Activated effector memory CD4-positive, alpha-beta T cell treated with Interleukin-2 at 50 U/mL for 16 hours (primary cell): Measurements from ENCODE around the gene ETNK2.

Experiments used
- DNase-seq: peaks from one replicate; pipeline ENCODE4 v3.0.0-alpha.2; 2020

Gene ETNK2

GRCh38 chr1:204151552-204152309, at the start of gene ETNK2:
Gene ETNK2, minus strand, starts transcription at chr1:204152044. Its CDS starts 192 bp downstream, at chr1:204151852.
- DNase-seq: peak; percentile 29

- DNase-seq: no peak
These were observed 49.6 kb upstream of the ETNK2 start for GRCh38 chr1:204201348-204202040.

GRCh38 chr1:204199579-204199978, 47.7 kb upstream of the ETNK2 start:
- DNase-seq: no peak

DNA sequence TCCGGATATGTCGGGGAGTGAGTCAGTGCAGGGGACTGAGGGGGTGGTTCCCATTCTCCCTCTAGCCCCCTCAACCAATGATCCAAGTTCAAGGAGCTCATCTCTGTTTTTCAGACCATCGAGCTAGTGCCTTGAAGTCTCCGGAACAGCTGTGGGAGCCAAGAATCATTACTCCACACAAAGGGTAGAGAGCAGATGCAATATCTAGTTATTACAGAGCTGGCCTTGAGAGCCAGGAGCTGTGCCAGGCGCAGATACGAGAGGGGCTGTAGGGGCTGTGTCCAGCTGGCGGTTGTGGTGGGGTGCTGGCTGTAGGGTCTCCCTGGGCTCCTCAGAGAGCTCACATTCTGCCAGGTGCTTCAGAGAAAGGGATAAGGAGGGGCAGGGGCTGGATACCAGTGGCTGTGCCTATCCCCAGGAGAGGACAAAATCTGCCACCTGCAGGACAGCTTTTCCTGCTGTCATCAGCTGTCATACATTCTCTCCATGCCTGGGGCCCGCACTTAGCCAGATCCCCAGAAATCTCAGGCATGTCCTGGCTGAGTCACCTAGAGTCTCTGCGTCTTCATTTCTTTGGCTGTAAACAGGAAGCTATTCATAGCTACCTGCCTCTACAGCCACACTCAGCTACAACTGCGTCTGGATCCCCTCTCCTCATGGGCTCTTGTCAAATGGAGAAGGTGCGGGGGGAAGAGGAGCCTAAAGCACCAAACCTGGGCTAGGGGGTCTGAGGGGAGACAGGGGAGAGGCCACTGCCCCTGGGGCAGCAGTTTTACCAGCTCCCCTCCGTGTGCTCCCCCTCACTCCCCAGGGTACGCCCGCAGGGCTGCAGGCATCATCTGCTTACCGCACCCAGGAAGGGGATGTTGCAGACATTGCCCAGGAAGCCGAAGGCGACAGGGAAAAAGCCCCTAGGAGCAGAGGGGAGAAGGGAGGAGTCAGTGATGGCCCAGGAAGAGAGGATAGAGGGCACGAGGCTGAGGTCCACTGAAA, 46.8 kb upstream of the ETNK2 start:
- DNase-seq: no peak

- DNase-seq: no peak
These were observed 45.2 kb upstream of the ETNK2 start for GRCh38 chr1:204197068-204197467.

DNA sequence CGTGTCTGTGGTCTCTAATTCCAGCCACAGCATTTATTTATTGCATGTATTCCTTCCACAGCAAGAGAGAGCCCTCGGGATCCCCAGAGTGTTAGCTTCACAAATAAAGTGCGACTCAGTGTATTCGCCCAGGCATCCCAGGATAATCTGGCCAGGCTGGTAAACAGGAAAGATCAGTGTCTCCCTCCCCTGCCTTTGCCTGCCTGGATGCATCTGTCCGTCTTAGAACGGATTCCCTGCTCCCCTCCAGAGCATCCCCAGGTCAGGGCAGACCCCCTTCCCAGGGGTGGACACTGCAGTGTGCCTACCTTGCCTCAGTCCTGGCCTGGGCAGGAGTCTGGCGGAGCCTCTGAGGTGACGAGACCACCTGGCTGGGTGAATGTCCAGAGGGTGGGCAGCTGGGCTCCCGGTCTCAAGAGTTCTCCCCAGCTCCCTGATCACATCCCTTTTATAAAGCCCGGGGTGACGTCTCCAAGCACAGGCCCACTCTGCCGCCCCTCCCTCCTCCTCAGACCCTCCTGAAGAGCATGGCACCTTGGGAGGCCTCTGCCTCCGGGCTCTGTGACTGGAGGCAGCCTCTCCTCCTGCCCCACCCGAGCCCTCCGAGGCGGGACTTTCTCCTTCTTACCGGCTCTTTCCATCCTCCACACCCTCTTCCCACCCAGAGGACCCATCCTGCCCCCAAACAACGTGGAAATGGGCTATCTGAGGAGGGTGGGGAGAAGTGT, 44.4 kb upstream of the ETNK2 start, which contains the start of gene KISS1:
Gene KISS1, minus strand, starts transcription at position 424 of the 728 bp plus-strand sequence. CDS start 3,615 bp downstream, outside the sequence.
- no peak for DNase-seq

DNA sequence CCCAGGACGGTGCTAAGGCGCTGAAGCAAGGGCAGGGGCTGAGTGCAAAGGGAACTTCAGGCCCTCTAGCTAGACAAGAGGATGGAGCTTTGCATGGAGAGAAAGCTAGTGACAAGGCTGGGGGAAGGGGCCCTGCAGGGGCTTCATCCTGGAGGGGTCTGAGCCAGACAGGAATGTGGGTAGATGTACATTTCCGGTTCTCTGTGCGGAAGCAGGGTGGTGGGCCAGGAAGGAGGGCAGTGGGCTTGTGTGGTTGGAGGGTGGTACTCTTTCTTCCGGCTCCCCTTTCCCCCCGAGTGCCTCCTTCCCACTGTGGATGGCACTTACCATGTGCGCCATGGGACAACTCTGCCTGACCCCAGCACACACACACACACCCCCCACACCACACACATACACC, 42.9 kb upstream of the ETNK2 start:
- DNase-seq: no peak

DNA sequence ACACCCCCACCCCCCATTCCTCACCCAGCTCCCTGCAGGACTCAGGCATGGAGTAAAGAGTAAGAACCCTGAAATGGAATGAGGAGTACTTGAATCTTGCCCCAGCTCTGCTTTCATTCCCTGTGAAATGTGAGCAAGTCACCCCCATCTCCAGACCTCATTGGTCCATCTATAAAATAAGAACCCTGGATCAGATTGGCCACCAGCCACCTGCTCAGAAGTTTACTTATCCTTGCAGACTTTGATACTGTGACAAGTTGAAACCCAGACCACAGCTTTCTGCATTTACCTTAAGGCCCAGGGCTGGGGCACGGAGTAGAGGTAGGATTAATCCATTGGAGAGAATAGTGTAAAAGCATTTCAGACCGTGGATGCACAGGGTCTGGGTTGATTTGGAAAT, 42.2 kb upstream of the ETNK2 start:
- DNase-seq: no peak

DNA sequence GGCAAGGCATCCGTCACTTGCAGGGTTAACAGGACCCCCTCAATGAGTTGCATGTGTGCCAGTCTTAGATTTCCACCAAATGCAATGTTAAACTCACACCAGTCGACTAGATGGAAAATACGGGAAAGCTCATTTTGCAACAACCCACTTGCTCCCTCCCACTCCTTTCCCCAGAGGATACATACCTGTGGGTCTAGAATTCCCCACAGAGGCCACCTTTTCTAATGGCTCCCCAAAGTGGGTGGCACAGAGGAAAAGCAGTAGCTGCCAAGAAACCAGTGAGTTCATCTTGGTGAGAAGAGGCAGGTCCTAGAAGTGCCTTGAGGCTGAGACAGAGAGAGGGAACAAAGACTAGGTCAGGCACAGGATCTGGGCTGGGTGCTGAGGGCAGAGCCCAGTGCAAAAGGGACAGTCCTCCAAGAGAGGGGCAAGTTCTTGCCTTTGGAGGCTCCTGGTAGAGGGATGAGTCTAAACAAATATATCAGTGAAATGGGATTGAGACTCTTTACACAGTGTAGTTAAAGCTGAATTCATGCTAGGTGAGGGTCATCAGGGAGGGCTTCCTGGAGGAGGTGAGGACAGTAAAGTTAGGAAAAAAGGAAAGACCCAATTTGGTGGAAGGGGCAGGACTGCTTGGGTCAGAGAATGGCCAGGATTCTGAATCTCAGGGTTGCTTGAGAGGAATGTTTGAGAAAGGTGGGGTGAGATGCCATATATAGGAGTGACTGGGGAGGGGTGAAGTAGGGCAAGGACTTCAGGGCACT, 40.9 kb upstream of the ETNK2 start:
- DNase-seq: no peak

DNA sequence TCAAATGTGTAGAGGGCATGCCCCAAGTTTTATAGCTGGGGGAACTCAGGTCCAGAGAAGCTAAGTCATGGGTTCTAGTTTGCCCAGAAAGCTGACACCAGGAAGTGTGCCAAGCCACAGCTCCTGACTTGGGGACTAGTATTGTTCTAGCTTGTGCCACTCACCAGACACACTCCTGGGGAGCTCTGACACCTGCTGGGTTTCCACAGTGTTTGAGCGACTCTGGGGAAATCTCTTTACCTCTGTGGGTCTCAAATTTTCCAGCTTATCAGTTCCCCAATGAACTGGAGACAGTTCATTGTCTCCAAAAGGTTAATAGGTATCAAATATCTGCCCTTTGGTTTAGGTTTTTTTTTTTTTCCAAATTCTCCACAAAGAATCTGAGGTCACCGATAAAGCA, 40.2 kb upstream of the ETNK2 start:
- no peak for DNase-seq

- no peak for DNase-seq
These were observed 39.6 kb upstream of the ETNK2 start for GRCh38 chr1:204191456-204191855.

GRCh38 chr1:204190212-204191211, 38.7 kb upstream of the ETNK2 start:
- DNase-seq: no peak

DNA sequence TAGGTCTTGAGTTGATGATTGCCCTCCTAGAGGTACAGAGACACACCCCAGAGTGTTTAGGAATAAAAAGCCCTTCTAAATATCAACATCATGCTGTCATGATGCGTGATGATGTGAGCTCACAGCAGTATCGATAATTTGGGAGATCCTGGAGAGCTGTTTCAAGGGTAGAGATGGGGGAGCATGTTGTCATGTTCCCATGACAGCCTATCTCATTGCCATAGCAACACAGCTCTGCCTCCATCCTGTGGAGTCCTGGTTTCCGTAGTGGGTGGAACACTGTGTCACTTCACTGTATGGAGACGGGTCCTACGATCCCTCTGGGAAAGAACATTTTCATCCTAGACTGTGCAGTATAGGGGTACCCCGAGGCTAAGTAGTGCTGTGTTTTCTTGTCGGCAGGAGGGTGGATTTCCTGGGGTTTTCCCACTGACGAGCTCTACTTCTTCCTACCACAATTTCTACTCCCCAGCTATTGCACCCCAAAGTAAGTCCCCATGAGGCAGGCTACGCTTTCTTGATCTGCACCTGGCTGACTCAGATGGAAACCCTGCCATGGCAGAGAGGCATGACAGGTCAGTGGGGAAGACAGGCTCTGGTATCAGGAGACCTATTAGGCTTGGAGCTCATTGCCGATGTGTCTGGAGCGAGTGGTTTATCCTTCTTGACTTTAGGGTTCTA, 37.3 kb upstream of the ETNK2 start:
- DNase-seq: no peak

DNA sequence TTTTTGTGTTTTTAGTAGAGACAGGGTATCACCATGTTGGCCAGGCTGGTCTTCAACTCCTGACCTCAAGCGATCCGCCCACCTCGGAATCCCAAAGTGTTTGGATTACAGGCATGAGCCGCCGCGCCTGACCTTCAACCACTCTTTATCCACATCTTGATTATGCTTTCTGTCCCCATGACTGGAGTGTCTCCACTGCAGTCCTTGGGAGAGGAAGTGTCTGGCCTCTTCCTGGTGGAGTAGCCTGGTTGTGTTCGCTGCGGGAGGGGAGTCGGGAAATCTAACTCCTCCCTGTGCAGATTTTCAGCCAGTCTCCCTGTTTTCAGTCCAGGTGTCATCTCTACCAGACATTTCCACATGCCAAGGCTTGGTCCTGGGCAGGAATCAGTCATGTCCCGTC, 34.8 kb upstream of the ETNK2 start:
- no peak for DNase-seq

DNA sequence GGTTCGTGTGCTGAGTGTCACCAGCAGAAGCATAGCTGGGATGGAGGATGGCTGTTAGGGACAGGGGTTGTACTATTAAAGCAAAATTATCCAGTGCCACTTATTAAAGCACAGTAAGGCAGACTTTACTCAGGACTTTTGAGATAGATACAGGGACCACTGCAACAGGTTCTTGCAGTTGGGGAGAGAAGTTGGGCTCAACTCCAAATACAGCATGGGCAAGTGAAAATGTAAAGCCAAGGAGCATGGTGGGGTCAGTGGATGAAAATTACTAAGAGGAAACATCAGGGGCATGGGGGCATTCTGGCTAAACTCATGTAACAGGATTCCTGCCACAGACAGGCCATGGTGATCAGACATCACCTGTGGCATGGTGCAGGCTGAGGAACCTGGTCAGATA, 29.3 kb upstream of the ETNK2 start:
- DNase-seq: no peak

DNA sequence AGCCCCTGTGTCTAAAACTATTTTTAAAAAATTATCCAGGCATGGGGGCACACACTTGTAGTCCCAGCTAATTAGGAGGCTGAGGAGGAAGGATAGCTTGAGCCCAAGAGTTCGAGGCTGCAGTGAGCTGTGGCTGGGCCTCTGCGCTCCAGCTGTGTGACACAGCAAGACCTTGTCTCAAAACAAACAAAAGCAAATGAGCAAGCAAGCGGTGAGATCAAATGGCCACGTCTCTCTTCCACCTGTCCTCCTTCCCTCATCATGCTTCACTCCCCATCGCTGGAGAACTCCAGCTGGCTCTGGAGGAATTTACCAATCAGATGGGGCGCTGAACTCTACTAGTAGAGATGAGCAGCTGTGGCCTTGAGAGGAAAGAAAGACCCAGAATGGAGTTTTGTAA, 28.3 kb upstream of the ETNK2 start:
- DNase-seq: no peak

DNA sequence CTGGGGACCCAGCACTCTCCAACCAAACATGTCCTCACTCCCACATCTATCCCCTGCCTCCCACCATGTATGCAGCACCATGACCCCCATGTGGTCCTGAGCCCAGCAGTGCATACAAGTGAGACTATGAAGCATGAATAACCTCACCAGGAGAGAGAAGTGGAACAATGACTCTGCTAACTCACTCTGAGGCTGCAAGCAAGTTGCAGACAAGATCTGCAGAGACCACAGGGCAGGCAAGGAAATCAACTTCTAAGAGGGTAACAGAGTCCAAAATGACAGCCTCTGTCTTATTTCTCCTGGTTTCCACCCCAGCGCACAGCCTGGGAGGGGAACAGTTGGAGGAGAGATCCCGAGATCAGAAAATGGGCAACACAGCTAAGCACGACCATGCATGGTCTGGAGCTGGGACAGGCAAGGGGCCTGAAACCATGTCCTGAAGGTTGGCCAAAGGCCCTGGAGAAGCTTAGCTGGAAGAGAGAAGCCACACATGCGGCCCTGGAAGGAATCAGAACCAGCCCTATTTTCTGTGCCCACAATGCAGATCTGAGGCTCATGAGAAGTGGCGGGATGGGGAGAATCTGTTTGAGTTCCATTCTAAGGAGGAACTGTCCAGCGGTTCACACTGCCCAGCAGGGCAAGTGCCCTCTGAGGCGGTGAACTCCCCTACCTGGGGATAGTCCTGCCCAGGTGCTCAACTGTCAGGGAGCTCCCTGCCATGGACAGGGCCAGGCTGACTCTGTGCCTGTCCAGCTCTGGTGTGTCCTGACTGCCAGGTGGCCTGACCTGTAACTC, 26.8 kb upstream of the ETNK2 start:
- DNase-seq: no peak

- no peak for DNase-seq
These were observed 25.3 kb upstream of the ETNK2 start for GRCh38 chr1:204177133-204177532.

- no peak for DNase-seq
These were observed 24.2 kb upstream of the ETNK2 start for GRCh38 chr1:204176049-204176448.
